Heart left ventricle (tissue), 13 donors: Measurements from ENCODE around the gene PCSK6.

Source experiments
- POLR2A ChIP-seq, 2 donors: fragments of 450-650 bp; IDR thresholded peaks; one replicate each; pipeline ENCODE4 v1.6.1; 2017; ENCODE audit warnings: antibody characterized with exemption in 2 of 2, mild to moderate bottlenecking in 2 of 2, moderate library complexity in 2 of 2
- TF ChIP-seq, protein P1 (sequence below), 12 donors: fragments of 200-600 bp; sonication (generic) in 4 of 12; IDR thresholded peaks; one replicate each; pipeline versions ENCODE4 v1.5.0 to v1.8.0; 2018 to 2022; ENCODE audit warnings: antibody characterized with exemption in 12 of 12, mild to moderate bottlenecking in 5 of 12
- donor health status: ischemic (EF 13 %, LVEDD 7.1; RV severe dilation, severe dysfunction).
- donor health status: DM: no; HTN: yes; CAD: no.
- donor health status: DM: no; HTN: no; CAD: no.
- donor health status: ischemic (EF 25% LVEDD 6.9; RV normal size, moderate dysfunction).
- donor health status: ischemic (EF 25% LVEDD 5.7; RV mildly dilated, moderate dysfunction).
- donor health status: ischemic (EF 35%, LVEDD 5.7; RV mildly dilated, moderate dysfunction).
- donor health status: nonischemic (EF 11% LVEDD 7.7; RV severe dilation, severe dysfunction).
- donor health status: DM: yes; HTN: yes; CAD: no.
- donor health status: PGD.
- donor health status: ischemic (EF 29% LVEDD 5.4; RV normal size, mild dysfunction).
- donor health status: nonischemic (EF 23%, LVEDD 6.1; RV moderate dilation, normal function).

DNA sequence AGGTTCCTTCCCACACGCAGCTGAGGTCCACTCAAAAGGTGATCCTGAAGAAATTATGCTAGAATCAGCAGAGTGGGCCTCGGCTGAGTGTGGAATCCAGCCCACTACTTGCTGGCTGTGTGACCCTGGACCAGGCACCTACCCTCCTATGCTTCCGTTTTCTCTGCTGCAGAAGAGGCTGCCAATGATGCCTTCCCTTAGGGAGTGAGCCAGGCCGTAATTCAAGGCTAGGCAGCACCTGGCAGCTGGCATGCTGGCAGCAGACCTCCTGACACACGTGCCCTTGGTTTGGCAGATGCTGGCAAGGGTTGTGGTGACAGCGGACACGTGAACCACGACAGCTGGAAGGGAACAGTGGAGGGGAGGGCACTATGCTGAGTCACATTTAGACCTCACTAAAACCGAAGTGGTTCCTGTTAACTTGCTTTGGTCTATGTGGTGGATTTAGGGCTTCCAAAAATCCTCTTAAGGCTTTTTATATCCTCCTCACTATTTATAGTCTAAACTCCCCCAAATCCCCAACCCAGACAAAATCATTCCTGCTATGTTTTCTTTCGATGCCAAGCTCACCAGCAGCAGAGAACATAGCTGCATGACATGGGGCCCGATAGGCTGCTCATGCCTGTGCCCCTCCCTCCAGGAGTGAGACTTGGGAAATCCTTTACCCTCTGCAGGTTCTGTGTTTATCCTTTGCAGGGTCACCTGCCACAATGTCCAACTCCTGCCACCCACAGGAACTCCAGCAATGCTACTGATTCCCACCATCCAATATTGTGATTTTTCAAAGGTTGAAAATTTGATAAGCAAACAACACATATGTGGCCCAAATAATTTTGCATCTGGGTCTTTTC is 10.6 kb upstream of the PCSK6 start:
- TF ChIP-seq, protein P1, sequence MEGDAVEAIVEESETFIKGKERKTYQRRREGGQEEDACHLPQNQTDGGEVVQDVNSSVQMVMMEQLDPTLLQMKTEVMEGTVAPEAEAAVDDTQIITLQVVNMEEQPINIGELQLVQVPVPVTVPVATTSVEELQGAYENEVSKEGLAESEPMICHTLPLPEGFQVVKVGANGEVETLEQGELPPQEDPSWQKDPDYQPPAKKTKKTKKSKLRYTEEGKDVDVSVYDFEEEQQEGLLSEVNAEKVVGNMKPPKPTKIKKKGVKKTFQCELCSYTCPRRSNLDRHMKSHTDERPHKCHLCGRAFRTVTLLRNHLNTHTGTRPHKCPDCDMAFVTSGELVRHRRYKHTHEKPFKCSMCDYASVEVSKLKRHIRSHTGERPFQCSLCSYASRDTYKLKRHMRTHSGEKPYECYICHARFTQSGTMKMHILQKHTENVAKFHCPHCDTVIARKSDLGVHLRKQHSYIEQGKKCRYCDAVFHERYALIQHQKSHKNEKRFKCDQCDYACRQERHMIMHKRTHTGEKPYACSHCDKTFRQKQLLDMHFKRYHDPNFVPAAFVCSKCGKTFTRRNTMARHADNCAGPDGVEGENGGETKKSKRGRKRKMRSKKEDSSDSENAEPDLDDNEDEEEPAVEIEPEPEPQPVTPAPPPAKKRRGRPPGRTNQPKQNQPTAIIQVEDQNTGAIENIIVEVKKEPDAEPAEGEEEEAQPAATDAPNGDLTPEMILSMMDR (IDR thresholded peaks at IDR 0.05): no peak
- TF ChIP-seq POLR2A (IDR thresholded peaks at IDR 0.05): no peak
